ENCODE results near the gene CAMK2D.

- TF ChIP-seq, protein P1, sequence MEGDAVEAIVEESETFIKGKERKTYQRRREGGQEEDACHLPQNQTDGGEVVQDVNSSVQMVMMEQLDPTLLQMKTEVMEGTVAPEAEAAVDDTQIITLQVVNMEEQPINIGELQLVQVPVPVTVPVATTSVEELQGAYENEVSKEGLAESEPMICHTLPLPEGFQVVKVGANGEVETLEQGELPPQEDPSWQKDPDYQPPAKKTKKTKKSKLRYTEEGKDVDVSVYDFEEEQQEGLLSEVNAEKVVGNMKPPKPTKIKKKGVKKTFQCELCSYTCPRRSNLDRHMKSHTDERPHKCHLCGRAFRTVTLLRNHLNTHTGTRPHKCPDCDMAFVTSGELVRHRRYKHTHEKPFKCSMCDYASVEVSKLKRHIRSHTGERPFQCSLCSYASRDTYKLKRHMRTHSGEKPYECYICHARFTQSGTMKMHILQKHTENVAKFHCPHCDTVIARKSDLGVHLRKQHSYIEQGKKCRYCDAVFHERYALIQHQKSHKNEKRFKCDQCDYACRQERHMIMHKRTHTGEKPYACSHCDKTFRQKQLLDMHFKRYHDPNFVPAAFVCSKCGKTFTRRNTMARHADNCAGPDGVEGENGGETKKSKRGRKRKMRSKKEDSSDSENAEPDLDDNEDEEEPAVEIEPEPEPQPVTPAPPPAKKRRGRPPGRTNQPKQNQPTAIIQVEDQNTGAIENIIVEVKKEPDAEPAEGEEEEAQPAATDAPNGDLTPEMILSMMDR (IDR thresholded peaks at IDR 0.05), result no peak
- TF ChIP-seq, protein P2, sequence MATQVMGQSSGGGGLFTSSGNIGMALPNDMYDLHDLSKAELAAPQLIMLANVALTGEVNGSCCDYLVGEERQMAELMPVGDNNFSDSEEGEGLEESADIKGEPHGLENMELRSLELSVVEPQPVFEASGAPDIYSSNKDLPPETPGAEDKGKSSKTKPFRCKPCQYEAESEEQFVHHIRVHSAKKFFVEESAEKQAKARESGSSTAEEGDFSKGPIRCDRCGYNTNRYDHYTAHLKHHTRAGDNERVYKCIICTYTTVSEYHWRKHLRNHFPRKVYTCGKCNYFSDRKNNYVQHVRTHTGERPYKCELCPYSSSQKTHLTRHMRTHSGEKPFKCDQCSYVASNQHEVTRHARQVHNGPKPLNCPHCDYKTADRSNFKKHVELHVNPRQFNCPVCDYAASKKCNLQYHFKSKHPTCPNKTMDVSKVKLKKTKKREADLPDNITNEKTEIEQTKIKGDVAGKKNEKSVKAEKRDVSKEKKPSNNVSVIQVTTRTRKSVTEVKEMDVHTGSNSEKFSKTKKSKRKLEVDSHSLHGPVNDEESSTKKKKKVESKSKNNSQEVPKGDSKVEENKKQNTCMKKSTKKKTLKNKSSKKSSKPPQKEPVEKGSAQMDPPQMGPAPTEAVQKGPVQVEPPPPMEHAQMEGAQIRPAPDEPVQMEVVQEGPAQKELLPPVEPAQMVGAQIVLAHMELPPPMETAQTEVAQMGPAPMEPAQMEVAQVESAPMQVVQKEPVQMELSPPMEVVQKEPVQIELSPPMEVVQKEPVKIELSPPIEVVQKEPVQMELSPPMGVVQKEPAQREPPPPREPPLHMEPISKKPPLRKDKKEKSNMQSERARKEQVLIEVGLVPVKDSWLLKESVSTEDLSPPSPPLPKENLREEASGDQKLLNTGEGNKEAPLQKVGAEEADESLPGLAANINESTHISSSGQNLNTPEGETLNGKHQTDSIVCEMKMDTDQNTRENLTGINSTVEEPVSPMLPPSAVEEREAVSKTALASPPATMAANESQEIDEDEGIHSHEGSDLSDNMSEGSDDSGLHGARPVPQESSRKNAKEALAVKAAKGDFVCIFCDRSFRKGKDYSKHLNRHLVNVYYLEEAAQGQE (IDR thresholded peaks at IDR 0.05), result no peak
- TF ChIP-seq USF2 (IDR thresholded peaks at IDR 0.05), result no peak
- no peak for TF ChIP-seq RCOR1 (IDR thresholded peaks at IDR 0.05; ENCODE audit: low read depth, low read length)
- no peak for TF ChIP-seq SMC3 (IDR thresholded peaks at IDR 0.05)
- TF ChIP-seq MYC (IDR thresholded peaks at IDR 0.05; ENCODE audit: borderline replicate concordance, low read length), result no peak
These were observed 12.4 kb downstream of the CAMK2D start for GRCh38 chr4:113749178-113749577.

Data from A549 (cell line).